Peyer's patch (tissue), 4 donors: ENCODE data around the gene SNRPA.

Experiments
- CTCF ChIP-seq, 6 experiments: fragments of 450-650 bp in 4 of 6; fragments of 200-600 bp in 2 of 6; sonication (generic) in 1 of 6; IDR thresholded peaks; one replicate each; pipeline ENCODE4 v1.5.1; 2017 to 2019; ENCODE audit warnings: antibody characterized with exemption in 6 of 6, mild to moderate bottlenecking in 3 of 6, moderate library complexity in 1 of 6
- POLR2A ChIP-seq, 2 donors: fragments of 450-650 bp; IDR thresholded peaks; one replicate each; pipeline ENCODE4 v1.5.1; 2017; ENCODE audit warnings: antibody characterized with exemption in 2 of 2, mild to moderate bottlenecking in 2 of 2, moderate library complexity in 2 of 2

GRCh38 chr19:40798683-40799557, 47.9 kb downstream of the SNRPA start, which contains the start of gene EGLN2:
- TF ChIP-seq CTCF (IDR thresholded peaks at IDR 0.05) = no peak
- peak; percentile 44 to 66 for TF ChIP-seq POLR2A (IDR thresholded peaks at IDR 0.05)
